GM18870 (cell line): Measurements from ENCODE around the gene FAP.
A peak's percentile ranks its signal among the peaks of the same experiment; 100 is the strongest.

Experiments
- ATAC-seq: cut with Tn5 transposase; IDR thresholded peaks from one replicate; pipeline ENCODE4 v1.9.1; 2021; ENCODE audit warnings: moderate library complexity; ENCODE audit not compliant: unreplicated experiment

FAP gene

DNA sequence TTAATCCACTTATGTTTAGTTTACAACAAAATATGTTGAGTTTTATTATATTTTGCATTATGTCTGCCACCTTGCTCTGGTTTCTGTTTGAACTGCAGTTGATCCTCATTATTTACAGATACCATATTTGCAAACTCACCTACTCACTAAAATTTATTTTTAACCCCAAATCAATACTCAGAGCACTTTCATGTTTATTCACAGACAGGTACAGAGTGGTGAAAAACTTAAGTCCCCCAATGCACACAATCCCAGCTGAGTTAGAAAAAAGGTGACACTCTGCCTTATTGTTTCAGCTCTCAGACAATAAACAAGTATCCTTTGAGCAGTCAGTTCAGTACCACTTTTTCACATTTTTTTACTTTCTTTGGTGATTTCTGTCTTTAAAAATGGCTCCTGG is 104.9 kb downstream of the FAP start:
- no peak for ATAC-seq

GRCh38 chr2:162127422-162127821 is 115.8 kb downstream of the FAP start:
- ATAC-seq: no peak

DNA sequence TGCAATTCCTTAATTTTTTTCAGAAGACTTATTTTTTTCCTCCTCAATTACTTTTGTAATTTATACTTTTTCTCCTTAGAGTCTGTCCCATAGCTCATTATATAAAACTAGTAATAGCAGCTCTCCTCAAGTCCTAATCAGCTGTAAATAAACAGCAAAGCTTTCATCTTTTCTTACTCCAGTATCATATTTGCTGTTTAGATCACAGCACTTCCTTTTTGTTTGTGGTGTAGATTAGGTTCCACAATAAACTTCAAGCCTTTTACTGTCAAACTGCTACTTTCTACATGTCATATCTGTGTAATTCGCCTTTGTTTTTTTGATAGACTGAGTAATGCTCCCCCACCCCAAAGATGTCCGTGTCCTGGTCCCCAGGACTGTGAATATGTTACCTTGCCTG is 116.7 kb downstream of the FAP start:
- ATAC-seq: peak; percentile 15

DNA sequence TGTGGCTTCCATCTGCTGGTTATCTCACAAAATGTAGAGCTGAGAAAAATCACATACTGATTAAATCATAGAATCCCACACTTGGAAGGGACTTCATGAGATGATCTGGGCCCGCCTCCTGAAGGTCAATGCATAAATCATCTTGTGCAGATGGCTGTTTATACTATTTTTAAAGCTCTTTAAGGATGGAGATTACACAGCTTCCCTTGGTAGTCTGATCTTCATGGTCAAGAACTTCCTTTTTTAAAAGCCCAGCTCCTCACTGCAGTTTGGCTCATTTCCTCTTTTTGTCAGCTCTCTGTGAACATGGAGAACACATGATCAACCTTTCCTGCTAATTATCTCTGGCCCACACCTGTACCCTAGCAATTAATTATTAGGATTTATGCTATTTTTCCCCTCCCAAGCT is 117.1 kb downstream of the FAP start:
- ATAC-seq: peak; percentile 89

- no peak for ATAC-seq
Observed at GRCh38 chr2:162125138-162125537, 118.1 kb downstream of the FAP start.

- peak; percentile 48 for ATAC-seq
Observed at GRCh38 chr2:162123806-162124758, 119.2 kb downstream of the FAP start.
